H1 (cell line): ENCODE results near the gene ECEL1.

Experiments used
- BACH1 ChIP-seq: IDR thresholded peaks from 2 replicates; pipeline ENCODE4 v1.6.1; 2012; ENCODE audit warnings: low read length, improper control_type of control experiment
- EZH2 ChIP-seq: fragments of 200-600 bp; sonication (generic); IDR thresholded peaks from 2 replicates; pipeline ENCODE4 v1.7.1; 2012; ENCODE audit warnings: low read depth, mild to moderate bottlenecking, moderate library complexity, low read length, inconsistent platforms; ENCODE audit not compliant: severe bottlenecking
- POLR2A ChIP-seq, 2 experiments: IDR thresholded peaks; 1 replicate in 1 of 2; 2 replicates in 1 of 2; pipeline ENCODE4 v1.6.1; 2011; ENCODE audit warnings: low read depth in 2 of 2, low read length in 2 of 2, mild to moderate bottlenecking in 2 of 2; ENCODE audit errors: control extremely low read depth in 1 of 2
- POLR2AphosphoS5 ChIP-seq: IDR thresholded peaks from 2 replicates; pipeline ENCODE4 v1.6.1; 2011; ENCODE audit warnings: low read depth, low read length
- RAD21 ChIP-seq, 2 experiments: IDR thresholded peaks in 1 of 2; conservative IDR thresholded peaks in 1 of 2; 2 replicates each; pipeline ENCODE4 v1.6.1; 2011; ENCODE audit warnings: low read depth in 2 of 2, low read length in 2 of 2, improper control_type of control experiment in 1 of 2, inconsistent platforms in 1 of 2, mild to moderate bottlenecking in 1 of 2, moderate library complexity in 1 of 2
- TF ChIP-seq, protein P1 (sequence below), 3 experiments: IDR thresholded peaks; 1 replicate in 2 of 3; 2 replicates in 1 of 3; pipeline versions ENCODE4 v1.5.1 to v1.6.1; 2011; ENCODE audit warnings: low read length in 3 of 3, mild to moderate bottlenecking in 3 of 3, inconsistent platforms in 2 of 3, low read depth in 1 of 3, moderate library complexity in 1 of 3; ENCODE audit not compliant: insufficient read depth in 1 of 3; ENCODE audit errors: control extremely low read depth in 1 of 3

DNA sequence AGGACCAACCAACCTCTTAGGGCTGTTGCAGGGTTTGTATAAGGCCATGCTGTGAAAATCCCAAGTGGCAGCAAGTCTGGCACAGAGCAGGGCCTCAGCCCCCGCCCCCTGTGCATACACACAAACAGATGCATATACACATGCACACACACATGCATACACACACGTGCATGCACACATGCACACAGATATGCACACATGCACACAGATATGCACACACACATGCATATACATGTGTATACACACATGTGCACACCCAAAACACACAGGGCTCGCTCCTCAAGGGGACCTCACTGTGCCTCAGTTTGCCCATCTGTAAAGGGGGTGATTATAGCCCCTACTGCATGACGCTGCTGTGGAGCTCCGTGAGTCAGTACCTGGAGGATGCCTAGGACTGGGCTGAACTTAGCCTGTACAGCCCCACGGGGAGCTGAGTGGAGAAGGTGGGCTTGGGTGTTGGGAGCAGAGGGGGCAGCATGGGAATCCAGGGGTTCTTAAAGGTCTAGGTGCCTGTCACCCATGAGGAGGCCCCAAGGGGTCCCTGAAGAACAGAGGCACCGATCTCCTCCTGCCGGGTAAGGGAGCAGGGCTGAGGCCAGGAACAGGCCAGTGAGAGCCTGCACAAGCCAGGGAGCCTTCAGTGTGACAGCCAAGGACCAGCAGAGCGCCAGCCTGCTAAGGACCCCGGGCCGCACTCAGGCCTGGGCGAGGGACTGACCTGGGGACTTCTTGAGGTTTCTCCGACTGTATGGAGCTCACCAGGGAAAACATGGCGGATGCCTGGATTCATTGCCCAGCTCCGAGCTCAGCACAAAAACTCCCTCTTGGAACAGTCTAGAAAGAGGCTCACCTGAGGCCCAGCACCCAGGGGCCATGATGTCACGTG, 55.7 kb downstream of the ECEL1 start:
- TF ChIP-seq, protein P1, sequence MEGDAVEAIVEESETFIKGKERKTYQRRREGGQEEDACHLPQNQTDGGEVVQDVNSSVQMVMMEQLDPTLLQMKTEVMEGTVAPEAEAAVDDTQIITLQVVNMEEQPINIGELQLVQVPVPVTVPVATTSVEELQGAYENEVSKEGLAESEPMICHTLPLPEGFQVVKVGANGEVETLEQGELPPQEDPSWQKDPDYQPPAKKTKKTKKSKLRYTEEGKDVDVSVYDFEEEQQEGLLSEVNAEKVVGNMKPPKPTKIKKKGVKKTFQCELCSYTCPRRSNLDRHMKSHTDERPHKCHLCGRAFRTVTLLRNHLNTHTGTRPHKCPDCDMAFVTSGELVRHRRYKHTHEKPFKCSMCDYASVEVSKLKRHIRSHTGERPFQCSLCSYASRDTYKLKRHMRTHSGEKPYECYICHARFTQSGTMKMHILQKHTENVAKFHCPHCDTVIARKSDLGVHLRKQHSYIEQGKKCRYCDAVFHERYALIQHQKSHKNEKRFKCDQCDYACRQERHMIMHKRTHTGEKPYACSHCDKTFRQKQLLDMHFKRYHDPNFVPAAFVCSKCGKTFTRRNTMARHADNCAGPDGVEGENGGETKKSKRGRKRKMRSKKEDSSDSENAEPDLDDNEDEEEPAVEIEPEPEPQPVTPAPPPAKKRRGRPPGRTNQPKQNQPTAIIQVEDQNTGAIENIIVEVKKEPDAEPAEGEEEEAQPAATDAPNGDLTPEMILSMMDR (IDR thresholded peaks at IDR 0.05; ENCODE audit: control extremely low read depth in 1 of 3, insufficient read depth in 1 of 3, low read depth in 1 of 3, low read length in 3 of 3) = no peak
- TF ChIP-seq BACH1 (no peak), RAD21 (IDR thresholded peaks at IDR 0.05 in 1 of 2, conservative IDR thresholded peaks at IDR 0.05 in 1 of 2; ENCODE audit: low read depth in 2 of 2, low read length in 2 of 2) (no peak), POLR2AphosphoS5 (no peak), EZH2 (no peak), POLR2A (IDR thresholded peaks at IDR 0.05; ENCODE audit: control extremely low read depth in 1 of 2, low read depth in 2 of 2, low read length in 2 of 2) (no peak)
